C1 segment of cervical spinal cord (tissue), 14 donors: ENCODE measurements around the gene GCLM.

ENCODE experiments used
- DNase-seq, 14 donors: peaks; one replicate each; lab custom pipeline; 2025; lab: John Stamatoyannopoulos, UW

Gene GCLM

DNA sequence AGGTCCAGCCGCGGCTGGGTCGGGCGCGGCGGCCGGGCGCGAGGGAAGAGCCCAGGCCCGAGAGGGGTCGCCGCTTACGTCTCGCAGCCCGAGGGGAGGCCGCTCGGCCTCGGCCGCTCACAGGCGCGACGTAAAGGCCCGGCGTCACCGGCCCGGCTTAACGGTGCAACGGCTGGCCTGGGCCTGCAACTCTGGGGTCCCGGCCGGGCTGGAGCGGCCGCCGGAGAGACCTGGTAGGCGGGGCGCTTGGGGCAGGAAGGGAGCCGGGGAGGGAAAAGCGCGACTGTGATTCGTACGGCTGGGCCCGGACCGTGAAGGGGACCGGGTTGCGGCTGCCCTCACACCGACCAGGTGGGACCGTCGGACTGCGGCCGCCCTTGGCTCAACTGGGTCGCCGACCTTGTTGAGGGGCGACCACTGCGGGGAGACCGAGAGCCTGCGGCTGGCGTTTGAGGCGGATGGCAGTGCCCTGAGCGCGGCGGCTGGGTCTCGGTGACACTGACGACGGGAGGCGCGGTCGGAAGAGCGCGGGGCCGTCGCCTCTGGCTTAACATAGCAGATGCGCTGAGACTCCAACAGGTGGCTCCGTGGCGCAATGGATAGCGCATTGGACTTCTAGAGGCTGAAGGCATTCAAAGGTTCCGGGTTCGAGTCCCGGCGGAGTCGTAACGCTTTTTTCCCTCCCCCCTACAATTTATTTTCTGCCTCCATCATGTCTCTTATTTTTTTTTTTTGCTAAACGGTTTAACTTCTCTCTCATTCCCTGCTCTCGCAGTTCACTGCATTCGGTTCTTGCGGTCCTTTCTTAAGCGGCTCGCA lies 62.0 kb downstream of the GCLM start:
- peak; percentile 32 to 91 (median 79) for DNase-seq

- peak; percentile 21 to 94 (median 86) for DNase-seq
Measured at GRCh38 chr1:93846206-93846991, 62.8 kb downstream of the GCLM start.

- DNase-seq = peak in 5 of 14 donors; percentile 22 to 51 (median 28)
Measured at GRCh38 chr1:93845538-93846205, 63.6 kb downstream of the GCLM start.

- DNase-seq = peak in 7 of 14 donors; percentile 2 to 43 (median 8)
Measured at GRCh38 chr1:93844262-93845045, 64.8 kb downstream of the GCLM start.

GRCh38 chr1:93842750-93843500 lies 66.3 kb downstream of the GCLM start:
- DNase-seq = no peak

DNA sequence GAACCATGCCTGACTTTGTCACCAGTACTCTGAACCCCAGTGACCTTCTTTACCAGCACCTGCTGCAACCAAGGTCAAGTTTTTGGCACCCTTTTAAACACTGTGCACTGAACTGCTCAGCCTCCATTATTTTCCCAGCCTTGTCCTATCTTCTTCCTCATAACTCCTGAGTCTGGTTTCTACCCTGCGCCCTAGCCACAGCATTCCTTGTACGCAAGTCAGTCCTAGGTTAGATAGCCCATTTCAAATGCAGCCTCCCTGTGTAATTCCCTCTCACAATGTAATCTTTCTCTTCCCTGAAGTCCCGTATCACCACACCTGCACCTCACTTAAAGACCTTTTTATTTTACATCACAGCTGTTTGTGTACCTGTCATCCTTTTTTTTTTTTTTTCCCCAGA lies 67.5 kb downstream of the GCLM start:
- no peak for DNase-seq

DNA sequence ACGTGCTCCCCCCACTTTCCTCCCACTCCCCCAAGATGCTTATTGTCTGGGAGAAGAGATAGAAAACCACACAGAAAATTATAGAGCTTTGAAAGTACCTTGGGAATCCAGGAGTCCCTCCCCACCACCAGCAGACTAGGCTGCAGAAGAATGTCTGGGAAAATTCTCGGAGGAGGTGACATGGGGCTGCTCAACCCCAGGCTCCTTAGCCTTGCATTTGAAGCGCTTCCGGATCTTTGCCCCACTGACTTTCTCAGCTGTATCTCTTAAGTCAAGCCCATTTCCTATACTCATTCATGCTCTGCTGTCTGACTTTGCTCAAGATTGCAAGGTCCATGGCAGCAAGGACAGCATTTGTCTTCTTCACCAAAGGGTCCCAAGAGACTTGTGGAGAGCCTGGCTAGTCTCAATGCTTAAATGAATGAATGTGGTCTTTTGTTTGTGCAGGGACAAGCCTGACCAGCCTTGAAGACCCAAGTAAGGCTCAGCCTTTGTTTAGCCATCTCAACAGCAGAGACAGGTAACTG lies 68.2 kb downstream of the GCLM start:
- no peak for DNase-seq

GRCh38 chr1:93839753-93840152 lies 69.5 kb downstream of the GCLM start:
- DNase-seq = no peak

DNA sequence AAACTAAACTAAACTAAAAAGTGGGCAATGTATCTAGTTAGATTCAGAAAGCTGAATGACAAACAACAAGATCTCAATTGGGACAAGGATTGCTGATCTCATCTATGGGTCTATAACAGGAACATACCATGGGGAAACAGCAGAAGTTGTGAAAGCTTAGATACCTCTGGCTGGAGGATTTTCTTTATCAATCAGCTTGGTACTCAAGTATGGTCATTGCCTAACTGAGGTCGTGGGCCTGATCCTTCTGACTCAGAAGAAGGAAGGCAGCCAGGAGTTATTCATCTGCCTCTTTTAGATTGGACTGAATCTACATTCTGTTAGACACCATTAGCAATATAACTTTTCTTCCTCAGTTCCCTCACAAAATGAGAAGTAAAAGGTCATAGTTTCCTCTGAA lies 69.9 kb downstream of the GCLM start:
- DNase-seq = no peak

GRCh38 chr1:93837961-93838360 lies 71.3 kb downstream of the GCLM start:
- DNase-seq = no peak
